ENCODE data around the gene CHI3L2.

GRCh38 chr1:111214884-111215283 lies 12.6 kb upstream of the CHI3L2 start:
- TF ChIP-seq CTCF (conservative IDR thresholded peaks at IDR 0.05): no peak
- no peak for TF ChIP-seq EZH2 (IDR thresholded peaks at IDR 0.05; ENCODE audit: low read depth)

Measured in PC-9 (cell line).